ENCODE measurements around the gene ANKRD17.
"Not testable (repeated sequence)": the region's sequence is repeated elsewhere in the genome, so short reads cannot be mapped to it uniquely, and the experiment has no call there.

ANKRD17 gene

DNA sequence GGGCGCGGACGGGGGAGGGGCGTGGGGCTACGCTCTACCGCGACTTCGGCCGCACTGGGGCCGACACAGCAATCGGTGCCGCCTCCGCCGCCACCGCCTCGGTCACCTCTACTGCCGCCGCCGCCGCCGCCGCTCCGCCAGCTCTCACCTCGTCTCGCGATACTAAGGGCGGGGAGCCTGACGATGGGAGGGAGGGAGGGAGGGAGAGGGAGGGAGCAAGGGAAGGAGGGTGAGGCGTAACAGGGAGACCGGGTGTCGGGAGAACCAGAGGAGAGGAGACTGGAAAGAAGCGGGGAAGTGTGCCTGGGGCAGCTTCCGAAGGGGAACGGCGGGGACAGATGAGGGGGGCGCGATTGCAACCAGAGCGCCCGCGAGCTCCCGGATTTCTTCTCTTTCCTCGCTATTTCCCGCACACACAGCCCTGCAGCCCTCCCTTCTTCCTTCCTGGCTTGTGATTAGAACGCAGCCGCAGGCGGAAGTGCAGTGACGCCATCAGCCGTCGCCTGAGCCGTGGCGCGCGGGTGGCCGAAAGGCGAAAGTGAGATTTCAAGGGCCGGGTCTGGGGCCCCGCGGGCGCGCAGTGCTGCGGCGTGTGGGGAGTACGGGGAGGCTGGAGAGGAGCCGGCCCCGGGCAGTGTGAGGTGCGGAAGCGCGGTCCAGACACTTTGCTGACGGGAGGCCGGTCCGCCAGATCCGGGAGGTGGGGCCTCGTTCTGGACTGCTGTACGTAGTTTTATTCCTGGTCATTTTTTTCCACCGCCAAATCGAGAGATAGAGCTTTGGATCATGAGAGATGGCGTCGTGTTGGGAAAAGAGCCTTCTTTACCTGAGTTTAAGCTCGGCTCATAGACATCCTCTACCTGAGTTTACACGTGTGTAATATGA, at the start of gene ANKRD17:
Gene ANKRD17, minus strand, starts transcription at position 113 of the 885 bp plus-strand sequence. CDS start 130 bp downstream, outside the sequence.
- peak; percentile 96 for DNase-seq (ENCODE audit: low spot score)

- DNase-seq (ENCODE audit: low spot score), result peak; percentile 65
These were observed 49.7 kb upstream of the ANKRD17 start for GRCh38 chr4:73308286-73308685.

GRCh38 chr4:73303711-73304110, 45.1 kb upstream of the ANKRD17 start:
- no peak for DNase-seq (ENCODE audit: low spot score)

DNA sequence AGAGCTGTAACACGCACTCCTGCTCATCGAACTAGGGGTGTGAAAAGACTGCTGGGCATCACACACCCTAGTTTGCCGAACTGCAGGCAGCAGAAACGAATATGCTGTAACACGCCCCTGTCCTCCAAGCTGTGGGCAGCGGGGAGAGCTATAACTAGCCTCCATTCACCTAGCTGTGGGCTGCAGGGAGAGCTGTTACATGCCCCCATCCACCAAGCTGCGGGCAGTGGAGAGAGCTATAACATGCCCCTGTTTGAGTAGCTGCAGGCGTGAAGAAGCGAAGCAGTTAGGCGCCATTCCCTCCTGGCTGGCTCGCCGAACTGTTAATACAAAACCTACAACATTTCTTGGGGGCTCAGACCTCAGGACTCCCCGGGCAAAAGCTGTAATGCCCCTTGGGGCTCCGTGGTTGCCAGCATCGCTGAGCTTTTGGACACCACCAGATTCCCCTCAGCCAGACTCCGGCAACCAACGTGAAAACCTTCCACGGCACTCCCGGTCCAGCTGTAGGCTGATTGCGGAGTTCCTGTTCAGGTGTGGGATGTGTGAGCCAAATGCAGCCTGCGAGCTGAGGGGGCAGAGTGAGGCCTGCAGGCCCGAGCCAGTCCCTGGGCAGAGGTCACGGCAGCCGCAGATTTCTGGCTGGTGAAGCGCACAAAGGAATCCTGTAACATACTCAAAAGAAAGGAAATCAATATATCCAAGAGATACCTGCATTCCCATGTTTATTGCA, 41.1 kb upstream of the ANKRD17 start:
- DNase-seq (ENCODE audit: low spot score), result no peak

- DNase-seq (ENCODE audit: low spot score), result peak; percentile 39
These were observed 34.1 kb upstream of the ANKRD17 start for GRCh38 chr4:73292661-73293060.

DNA sequence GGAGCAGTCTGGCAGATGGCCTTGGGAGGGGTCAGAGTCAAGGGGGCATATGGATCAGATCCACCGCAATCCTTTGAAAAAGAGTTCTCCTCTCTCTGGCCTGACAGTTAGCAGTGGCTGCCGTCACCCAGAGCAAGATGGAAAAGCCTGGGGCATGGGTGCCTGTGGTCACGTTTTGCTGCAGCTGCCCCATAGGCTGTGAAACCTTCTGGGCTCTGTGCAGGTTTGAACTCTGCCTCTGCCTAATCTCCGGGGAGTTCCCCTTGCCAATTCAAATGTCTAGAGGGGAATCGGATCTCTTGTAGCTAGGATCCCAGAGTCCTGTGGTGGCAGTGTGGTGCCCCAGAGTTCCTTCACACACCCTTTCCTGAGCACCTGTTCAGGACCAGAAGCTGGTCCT, 23.4 kb upstream of the ANKRD17 start:
- no peak for DNase-seq (ENCODE audit: low spot score)

GRCh38 chr4:73281396-73281795, 22.8 kb upstream of the ANKRD17 start:
- no peak for DNase-seq (ENCODE audit: low spot score)

GRCh38 chr4:73277201-73277600, 18.6 kb upstream of the ANKRD17 start:
- no peak for DNase-seq (ENCODE audit: low spot score)

GRCh38 chr4:73275318-73275654, 16.7 kb upstream of the ANKRD17 start:
- DNase-seq (ENCODE audit: low spot score), result no peak

- no peak for DNase-seq (ENCODE audit: low spot score)
These were observed 14.2 kb upstream of the ANKRD17 start for GRCh38 chr4:73272816-73273215.

- no peak for DNase-seq (ENCODE audit: low spot score)
These were observed 8.5 kb upstream of the ANKRD17 start for GRCh38 chr4:73267050-73267449.

GRCh38 chr4:73259571-73260090, 1.0 kb upstream of the ANKRD17 start:
- peak; percentile 62 for DNase-seq (ENCODE audit: low spot score)

DNA sequence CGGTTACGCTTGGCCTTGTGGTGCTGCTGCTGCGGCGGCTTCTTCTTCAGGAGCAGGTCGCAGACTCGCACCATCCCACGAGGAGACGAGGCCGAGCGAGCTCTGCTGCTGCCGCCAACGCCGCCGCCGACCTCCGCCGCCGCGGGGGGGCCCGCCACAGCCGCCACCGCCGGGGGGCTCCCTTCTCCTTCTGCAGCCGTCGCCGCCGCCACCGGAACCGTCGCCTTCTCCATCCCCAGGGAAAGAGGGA, 237 bp downstream of the ANKRD17 start:
- DNase-seq (ENCODE audit: low spot score), result peak; percentile 63

DNA sequence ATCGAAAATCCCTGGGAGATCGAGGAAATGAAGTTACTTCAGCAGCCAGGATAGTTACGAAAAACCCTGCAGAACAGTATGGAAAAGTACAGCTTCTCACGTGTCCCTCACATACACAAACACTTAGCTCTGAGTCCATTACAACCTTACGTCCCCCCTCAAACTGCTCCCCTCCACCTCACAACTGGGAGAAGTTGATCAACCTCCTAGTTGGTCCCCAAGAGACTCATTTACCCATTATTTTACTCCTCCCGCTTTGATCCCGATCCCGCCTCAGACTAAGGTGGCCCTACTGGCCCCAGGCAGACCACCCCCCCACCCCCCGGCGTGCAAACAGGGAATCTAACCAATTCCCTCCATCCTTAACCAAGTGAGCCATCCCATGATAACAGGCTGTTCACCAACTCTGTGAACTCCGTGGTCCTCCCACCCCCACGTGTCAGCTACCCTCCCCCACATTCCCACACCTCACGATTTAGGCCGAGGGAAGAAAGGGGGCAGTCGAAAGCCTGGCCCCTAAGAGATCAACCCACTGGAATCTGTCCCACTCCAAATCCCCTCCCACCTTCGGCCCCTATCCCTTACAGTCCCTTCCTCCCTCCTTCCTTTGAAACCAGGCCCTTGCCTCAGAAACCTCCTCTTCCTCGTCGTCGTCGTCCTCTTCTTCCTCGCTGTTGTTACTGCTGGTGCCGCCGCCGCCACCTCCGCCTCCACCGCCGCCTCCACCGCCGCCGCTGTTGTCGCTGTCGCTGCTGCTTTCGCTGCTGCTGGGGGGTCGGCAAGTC, 755 bp downstream of the ANKRD17 start:
- DNase-seq (ENCODE audit: low spot score), result peak; percentile 72

GRCh38 chr4:73257234-73257633, 1.4 kb downstream of the ANKRD17 start:
- peak; percentile 89 for DNase-seq (ENCODE audit: low spot score)

- DNase-seq (ENCODE audit: low spot score), result not testable (repeated sequence)
These were observed 2.8 kb downstream of the ANKRD17 start for GRCh38 chr4:73255847-73256246.

GRCh38 chr4:73252001-73252400, 6.6 kb downstream of the ANKRD17 start:
- DNase-seq (ENCODE audit: low spot score), result no peak

- DNase-seq (ENCODE audit: low spot score), result no peak
These were observed 7.2 kb downstream of the ANKRD17 start for GRCh38 chr4:73251384-73251783.

DNA sequence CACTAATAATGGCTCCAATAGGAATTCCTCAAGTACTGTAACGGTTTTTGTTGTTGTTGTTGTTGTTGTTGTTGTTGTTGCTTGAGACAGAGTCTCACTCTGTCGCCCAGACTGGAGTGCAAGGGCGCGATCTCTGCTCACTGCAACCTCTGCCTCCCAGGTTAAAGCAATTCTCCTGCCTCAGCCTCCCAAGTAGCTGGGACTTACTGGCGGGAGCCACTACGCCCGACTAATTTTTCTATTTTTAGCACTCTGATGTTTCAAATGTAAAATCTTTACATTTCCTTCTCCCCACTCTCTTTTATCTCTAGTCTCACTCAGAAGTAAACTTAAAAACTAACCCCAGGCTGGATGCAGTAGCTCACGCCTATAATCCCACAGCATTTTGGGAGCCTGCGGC, 8.0 kb downstream of the ANKRD17 start:
- DNase-seq (ENCODE audit: low spot score), result no peak

GRCh38 chr4:73248821-73249220, 9.8 kb downstream of the ANKRD17 start:
- DNase-seq (ENCODE audit: low spot score), result no peak

GRCh38 chr4:73248416-73248815, 10.2 kb downstream of the ANKRD17 start:
- no peak for DNase-seq (ENCODE audit: low spot score)

- no peak for DNase-seq (ENCODE audit: low spot score)
These were observed 11.5 kb downstream of the ANKRD17 start for GRCh38 chr4:73247100-73247499.

DNA sequence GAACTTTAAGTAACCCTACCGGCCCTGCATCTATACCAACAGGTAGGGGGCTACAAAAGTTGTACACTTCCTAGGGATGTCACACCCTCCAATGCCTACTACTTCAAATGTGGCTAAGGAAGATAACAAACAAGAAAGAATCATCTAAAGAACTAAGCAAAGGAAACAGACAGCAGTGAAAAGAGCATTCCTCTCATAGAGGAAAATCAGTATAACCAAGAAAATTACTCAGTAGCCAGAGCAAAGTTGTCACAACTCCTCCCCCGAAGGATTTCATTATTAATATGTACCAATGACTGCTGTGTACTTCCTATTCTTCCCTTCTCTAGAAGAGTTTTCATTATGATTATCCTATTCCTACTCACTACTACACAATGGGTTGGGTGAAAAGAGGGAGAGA, 12.6 kb downstream of the ANKRD17 start:
- DNase-seq (ENCODE audit: low spot score), result no peak
